GM12875 (cell line): ENCODE results near the gene RORB.

Experiments
- H3K4me3 ChIP-seq: one replicate; pipeline ENCODE4 v1.5.1; 2011; ENCODE audit warnings: low read depth, low read length, control low read depth
- CTCF ChIP-seq: IDR thresholded peaks from 2 replicates; pipeline ENCODE4 v1.5.1; 2011; ENCODE audit warnings: low read depth, mild to moderate bottlenecking, control low read depth, inconsistent platforms, low read length, moderate library complexity, borderline replicate concordance; ENCODE audit not compliant: insufficient read depth

The RORB gene

GRCh38 chr9:74630228-74630627 is 133.1 kb downstream of the RORB start:
- H3K4me3 ChIP-seq, result no peak overlapping the region
- TF ChIP-seq CTCF, result no peak

- H3K4me3 ChIP-seq, result no peak overlapping the region
- TF ChIP-seq CTCF, result no peak
Observed at GRCh38 chr9:74639112-74639511, 142.0 kb downstream of the RORB start.

GRCh38 chr9:74642376-74642775 is 145.2 kb downstream of the RORB start:
- H3K4me3 ChIP-seq, result no peak overlapping the region
- TF ChIP-seq CTCF, result no peak

DNA sequence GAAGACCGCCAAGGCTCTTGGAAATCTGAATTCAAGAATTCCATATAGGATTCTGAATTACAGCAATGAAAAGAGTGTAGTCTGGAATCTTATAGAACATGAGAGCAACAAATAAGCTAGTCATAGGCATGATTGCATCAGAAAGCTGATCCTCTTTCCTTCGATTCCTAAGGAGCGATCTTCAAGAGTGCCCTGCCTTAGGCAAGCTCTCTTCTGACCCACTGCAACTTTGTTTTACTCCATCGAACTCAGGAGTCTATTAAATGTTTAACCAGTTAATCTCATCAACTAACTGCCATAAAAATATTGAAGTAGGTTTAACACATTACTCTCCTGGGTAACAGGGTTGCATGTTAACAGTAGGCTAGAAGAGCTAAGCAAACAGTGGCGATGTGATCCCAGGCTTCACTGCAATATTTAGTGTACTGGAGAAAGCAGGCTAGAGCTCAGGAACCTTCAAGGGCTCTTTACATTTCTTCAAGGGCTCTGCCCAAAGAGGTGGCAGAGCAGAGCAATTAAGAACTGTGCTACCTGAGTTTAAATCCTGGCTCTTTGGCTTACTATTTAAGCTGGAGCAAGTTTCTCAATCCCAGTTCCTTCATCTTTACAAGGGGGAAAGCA is 146.3 kb downstream of the RORB start:
- TF ChIP-seq CTCF, result no peak

GRCh38 chr9:74644023-74644422 is 146.9 kb downstream of the RORB start:
- no peak overlapping the region for H3K4me3 ChIP-seq
- TF ChIP-seq CTCF, result no peak

More for the DNA sequence above, 146.3 kb downstream of the RORB start:
- H3K4me3 ChIP-seq, result no peak overlapping the region

- TF ChIP-seq CTCF, result peak; percentile 48; the same call in 1 of the 2 replicates
- no peak overlapping the region for H3K4me3 ChIP-seq
Observed at GRCh38 chr9:74645007-74645639, 148.0 kb downstream of the RORB start.
